HG03442 (cell line): ENCODE results near the gene FHL3.

Experiments
- ATAC-seq: cut with Tn5 transposase; IDR thresholded peaks from one replicate; pipeline ENCODE4 v1.9.1; 2021; ENCODE audit warnings: mild to moderate bottlenecking, moderate library complexity; ENCODE audit not compliant: unreplicated experiment

Gene FHL3

GRCh38 chr1:38005195-38006007, at the start of gene FHL3:
FHL3 (minus strand) TSS chr1:38005514; CDS start chr1:37999412, 6,102 bp downstream.
- ATAC-seq = no peak

GRCh38 chr1:38053416-38054091, 48.2 kb upstream of the FHL3 start:
- no peak for ATAC-seq

GRCh38 chr1:38052750-38053415, 47.6 kb upstream of the FHL3 start:
- no peak for ATAC-seq

- no peak for ATAC-seq
Measured at GRCh38 chr1:38051079-38051543, 45.8 kb upstream of the FHL3 start.

GRCh38 chr1:38050397-38051078, 45.2 kb upstream of the FHL3 start:
- ATAC-seq = no peak

- no peak for ATAC-seq
Measured at GRCh38 chr1:38047603-38048141, 42.4 kb upstream of the FHL3 start.

- peak; percentile 63 for ATAC-seq
Measured at GRCh38 chr1:38046884-38047602, 41.7 kb upstream of the FHL3 start.

GRCh38 chr1:38046333-38046883, 41.1 kb upstream of the FHL3 start, which contains the start of gene POU3F1:
POU3F1 (minus strand) TSS chr1:38046793; CDS start chr1:38046743, 50 bp downstream.
- peak; percentile 8 for ATAC-seq

- no peak for ATAC-seq
Measured at GRCh38 chr1:38045401-38046332, 40.4 kb upstream of the FHL3 start.

GRCh38 chr1:38044221-38045215, 39.2 kb upstream of the FHL3 start:
- ATAC-seq = no peak

- ATAC-seq = no peak
Measured at GRCh38 chr1:38043036-38043747, 37.9 kb upstream of the FHL3 start.

GRCh38 chr1:38041936-38042834, 36.9 kb upstream of the FHL3 start:
- ATAC-seq = no peak

GRCh38 chr1:38039331-38040088, 34.2 kb upstream of the FHL3 start:
- ATAC-seq = no peak

GRCh38 chr1:38038861-38039260, 33.5 kb upstream of the FHL3 start:
- no peak for ATAC-seq
